Measurements from ENCODE around the gene MRTFB. TPM values are rescaled to one million over a fixed set of nuclear protein-coding genes. Genes with fewer than 3 reads are reported as not detected.
"Not testable (repeated sequence)": the region's sequence is repeated elsewhere in the genome, so short reads cannot be mapped to it uniquely, and the experiment has no call there.

Gene MRTFB
- polyA plus RNA-seq, 3 donors from 2014 or later = 2.1 to 3.6 (median 3.6) TPM

DNA sequence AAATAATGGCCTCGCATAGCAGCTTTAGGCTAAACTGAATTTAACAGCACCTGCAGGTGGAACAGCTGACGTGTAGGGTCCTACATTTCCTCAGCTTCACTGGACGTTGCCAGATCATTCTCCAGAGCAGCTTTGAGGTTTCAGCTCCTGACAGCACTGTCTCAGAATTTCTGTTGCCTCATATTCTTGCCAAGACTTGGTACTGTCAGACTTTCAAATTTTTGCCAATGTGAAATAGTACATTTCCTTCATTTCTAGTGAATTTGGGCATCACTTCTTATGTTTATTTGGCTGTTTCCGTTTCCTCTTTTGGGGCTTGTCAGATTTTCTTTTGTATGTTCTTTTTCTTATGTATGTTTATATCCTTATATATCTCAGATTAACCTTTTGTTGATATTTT is 48.7 kb downstream of the MRTFB start:
- no peaks in the 10 kb centered on the region for H3K9me3 Mint-ChIP-seq
- peaks cover 0 to 4% (median 0%) of the 10 kb centered on the region in 3 donors for H3K27me3 Mint-ChIP-seq (ENCODE audit: low read depth in 3 of 3)
- no peak for DNase-seq
- no peak overlapping the region for H3K4me3 Mint-ChIP-seq
- H3K4me1 Mint-ChIP-seq = no peaks in the 10 kb centered on the region
- H3K27ac Mint-ChIP-seq = no peak overlapping the region
- H3K36me3 Mint-ChIP-seq = peaks cover 0 to 7% (median 0%) of the 10 kb centered on the region in 3 donors

DNA sequence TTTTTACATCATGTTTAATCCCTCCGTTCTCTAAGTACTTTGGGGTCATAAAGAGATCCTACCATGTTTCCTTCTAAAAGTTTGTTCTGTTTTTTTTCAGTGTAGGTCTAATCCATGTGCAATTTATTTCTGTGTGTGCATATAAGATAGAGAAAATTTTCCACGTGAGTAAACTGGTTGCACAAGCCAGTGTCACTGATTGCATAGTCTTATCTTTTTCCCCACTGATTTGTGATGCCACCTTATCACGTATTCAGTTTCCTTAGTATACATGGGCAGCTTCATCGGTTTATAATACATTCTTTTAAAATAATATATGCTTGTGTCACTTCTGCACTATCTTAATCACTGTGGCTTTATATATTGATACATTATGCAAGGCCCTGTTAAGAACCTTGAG is 49.2 kb downstream of the MRTFB start:
- no peak overlapping the region for H3K27ac Mint-ChIP-seq
- no peak overlapping the region for H3K4me3 Mint-ChIP-seq
- no peak for DNase-seq
- H3K36me3 Mint-ChIP-seq = peaks cover 0 to 7% (median 0%) of the 10 kb centered on the region in 3 donors
- H3K4me1 Mint-ChIP-seq = no peaks in the 10 kb centered on the region
- peaks cover 0 to 4% (median 0%) of the 10 kb centered on the region in 3 donors for H3K27me3 Mint-ChIP-seq (ENCODE audit: low read depth in 3 of 3)
- H3K9me3 Mint-ChIP-seq = no peaks in the 10 kb centered on the region

DNA sequence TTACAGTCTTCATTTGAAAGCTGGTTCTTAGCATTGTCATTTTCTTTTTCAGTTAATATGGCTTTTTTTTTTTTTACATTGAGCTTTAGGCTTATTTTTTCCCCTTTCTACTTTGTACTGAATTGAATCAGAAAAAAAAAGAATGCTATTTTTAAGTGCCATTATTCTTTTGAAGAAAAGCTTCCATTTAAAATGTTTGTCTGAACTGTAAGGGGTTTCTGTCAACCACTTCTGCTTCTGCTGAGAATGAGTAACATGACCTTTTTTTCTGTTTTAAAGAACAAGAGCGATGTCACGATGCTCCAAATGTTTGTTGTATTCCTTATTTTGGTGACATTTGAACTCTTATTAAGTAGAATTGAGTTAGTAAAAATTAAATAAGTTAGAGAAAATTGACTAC is 50.0 kb downstream of the MRTFB start:
- H3K4me1 Mint-ChIP-seq = no peaks in the 10 kb centered on the region
- H3K27me3 Mint-ChIP-seq (ENCODE audit: low read depth in 3 of 3) = peaks cover 0 to 3% (median 0%) of the 10 kb centered on the region in 3 donors
- H3K9me3 Mint-ChIP-seq = no peaks in the 10 kb centered on the region
- no peak overlapping the region for H3K4me3 Mint-ChIP-seq
- no peak for DNase-seq
- H3K27ac Mint-ChIP-seq = no peak overlapping the region
- H3K36me3 Mint-ChIP-seq = peaks cover 0 to 1% (median 0%) of the 10 kb centered on the region in 3 donors

- Mint-ChIP-seq H3K27me3 (ENCODE audit: low read depth in 3 of 3) (peaks cover 0 to 3% (median 0%) of the 10 kb centered on the region in 3 donors), H3K4me1 (no peaks in the 10 kb centered on the region), H3K36me3 (no peaks in the 10 kb centered on the region), H3K9me3 (no peaks in the 10 kb centered on the region), H3K27ac (peak overlapping the region in 1 of 6 donors; percentile 71), H3K4me3 (no peak overlapping the region)
- no peak for DNase-seq
Measured at GRCh38 chr16:14121872-14122271, 50.8 kb downstream of the MRTFB start.

- not testable (repeated sequence) for H3K27me3 Mint-ChIP-seq (ENCODE audit: low read depth in 3 of 3); H3K27ac Mint-ChIP-seq; H3K9me3 Mint-ChIP-seq; H3K36me3 Mint-ChIP-seq; H3K4me1 Mint-ChIP-seq; H3K4me3 Mint-ChIP-seq; DNase-seq
Measured at GRCh38 chr16:14122430-14122829, 51.3 kb downstream of the MRTFB start.

DNA sequence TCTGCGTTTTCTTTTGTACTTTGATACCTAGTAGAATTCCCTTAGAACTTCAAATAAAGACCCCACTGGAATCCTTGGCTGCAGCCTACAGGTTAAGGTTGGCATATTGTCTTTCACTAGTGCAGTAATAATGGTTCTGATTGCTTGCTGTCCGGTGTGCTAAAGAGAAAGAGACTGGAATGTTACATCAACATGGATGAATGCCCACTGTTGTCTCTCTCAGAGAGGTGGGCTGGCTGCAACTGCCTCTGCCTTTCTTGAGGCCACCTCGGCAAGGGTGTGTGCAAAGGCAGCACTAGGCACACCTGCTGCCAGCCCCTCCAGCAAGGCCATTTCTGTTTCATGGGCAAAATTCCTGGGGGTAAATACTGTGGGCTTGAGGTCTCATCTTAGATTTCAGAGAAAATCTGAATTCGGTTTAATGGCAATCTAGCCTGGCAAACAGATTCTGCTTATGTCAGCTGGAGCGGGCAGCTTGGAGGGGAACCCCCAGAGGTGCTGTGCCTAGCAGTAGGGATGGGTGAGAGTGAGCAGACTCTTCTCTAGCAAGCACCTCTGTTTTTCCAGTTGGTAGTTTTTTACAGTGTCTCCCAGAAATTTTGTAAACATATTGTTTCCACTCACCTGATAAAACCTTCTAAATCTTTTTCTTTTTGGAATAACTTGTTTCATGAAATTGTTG is 54.0 kb downstream of the MRTFB start:
- H3K36me3 Mint-ChIP-seq = no peaks in the 10 kb centered on the region
- H3K27me3 Mint-ChIP-seq (ENCODE audit: low read depth in 3 of 3) = peaks cover 0 to under 1% (median 0%) of the 10 kb centered on the region in 3 donors
- no peak for DNase-seq
- H3K27ac Mint-ChIP-seq = no peak overlapping the region
- no peaks in the 10 kb centered on the region for H3K4me1 Mint-ChIP-seq
- H3K4me3 Mint-ChIP-seq = no peak overlapping the region
- H3K9me3 Mint-ChIP-seq = peaks cover 0 to 2% (median 0%) of the 10 kb centered on the region in 6 donors

GRCh38 chr16:14125708-14126107 is 54.6 kb downstream of the MRTFB start:
- Mint-ChIP-seq H3K27ac (no peak overlapping the region), H3K36me3 (no peaks in the 10 kb centered on the region), H3K4me3 (no peak overlapping the region), H3K9me3 (peaks cover 0 to 2% (median 0%) of the 10 kb centered on the region in 6 donors), H3K4me1 (no peaks in the 10 kb centered on the region), H3K27me3 (ENCODE audit: low read depth in 3 of 3) (no peaks in the 10 kb centered on the region)
- DNase-seq = no peak

- Mint-ChIP-seq H3K4me3 (no peak overlapping the region), H3K9me3 (peaks cover 0 to 2% (median 0%) of the 10 kb centered on the region in 6 donors), H3K27ac (no peak overlapping the region), H3K27me3 (ENCODE audit: low read depth in 3 of 3) (no peaks in the 10 kb centered on the region), H3K36me3 (no peaks in the 10 kb centered on the region), H3K4me1 (no peaks in the 10 kb centered on the region)
- DNase-seq = no peak
Measured at GRCh38 chr16:14128097-14128496, 57.0 kb downstream of the MRTFB start.

DNA sequence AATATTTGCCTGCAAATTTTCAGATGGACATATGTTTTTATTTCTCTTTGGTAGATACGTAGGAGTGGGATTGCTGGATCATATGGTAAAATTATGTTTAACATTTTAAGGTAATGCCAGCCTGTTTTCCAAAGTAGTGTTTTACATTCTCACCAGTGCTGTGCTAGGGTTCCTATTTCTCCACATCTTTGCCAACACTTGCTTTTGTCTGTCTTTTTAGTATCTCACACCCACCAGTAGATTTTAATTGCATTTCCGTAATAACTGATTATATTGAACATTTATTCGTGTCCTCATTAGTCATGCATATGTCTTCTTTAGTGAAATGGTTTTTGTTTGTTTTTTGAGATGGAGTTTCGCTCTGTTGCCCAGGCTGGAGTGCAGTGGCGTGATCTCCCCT is 58.4 kb downstream of the MRTFB start:
- Mint-ChIP-seq H3K27me3 (ENCODE audit: low read depth in 3 of 3) (no peaks in the 10 kb centered on the region), H3K4me3 (no peak overlapping the region), H3K4me1 (no peaks in the 10 kb centered on the region), H3K27ac (no peak overlapping the region), H3K9me3 (peaks cover 0 to 2% (median 0%) of the 10 kb centered on the region in 6 donors), H3K36me3 (no peaks in the 10 kb centered on the region)
- no peak for DNase-seq

GRCh38 chr16:14131774-14132695 is 60.9 kb downstream of the MRTFB start:
- H3K4me3 Mint-ChIP-seq = no peak overlapping the region
- H3K4me1 Mint-ChIP-seq = no peaks in the 10 kb centered on the region
- peaks cover 0 to 4% (median 4%) of the 10 kb centered on the region in 3 donors for H3K36me3 Mint-ChIP-seq
- no peak for DNase-seq
- H3K9me3 Mint-ChIP-seq = peaks cover 0 to 2% (median 0%) of the 10 kb centered on the region in 6 donors
- H3K27ac Mint-ChIP-seq = no peak overlapping the region
- no peaks in the 10 kb centered on the region for H3K27me3 Mint-ChIP-seq (ENCODE audit: low read depth in 3 of 3)

- H3K27me3 Mint-ChIP-seq (ENCODE audit: low read depth in 3 of 3) = no peaks in the 10 kb centered on the region
- peaks cover 0 to 2% (median 0%) of the 10 kb centered on the region in 6 donors for H3K9me3 Mint-ChIP-seq
- H3K27ac Mint-ChIP-seq = no peak overlapping the region
- H3K4me3 Mint-ChIP-seq = no peak overlapping the region
- no peak for DNase-seq
- peaks cover 0 to 4% (median 4%) of the 10 kb centered on the region in 3 donors for H3K36me3 Mint-ChIP-seq
- no peaks in the 10 kb centered on the region for H3K4me1 Mint-ChIP-seq
Measured at GRCh38 chr16:14132696-14133048, 61.6 kb downstream of the MRTFB start.

DNA sequence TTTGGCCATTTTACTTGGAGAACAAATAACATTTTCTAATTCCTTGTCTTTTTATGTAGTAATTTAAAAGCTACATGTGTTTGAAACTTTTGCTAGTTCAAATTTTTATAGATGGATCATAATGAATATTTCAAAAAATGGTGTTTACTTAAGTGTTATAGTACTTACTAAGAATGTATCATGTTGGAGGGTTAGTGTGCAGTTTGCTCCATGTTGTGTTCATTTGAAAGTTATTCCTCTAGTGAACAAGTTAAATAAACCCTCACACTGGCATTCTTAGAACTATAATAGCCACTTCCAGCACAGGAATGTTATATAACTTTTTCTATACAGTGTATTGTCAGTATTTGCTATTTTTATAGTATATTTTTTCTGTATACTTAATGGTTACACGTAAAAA is 62.8 kb downstream of the MRTFB start:
- no peak overlapping the region for H3K4me3 Mint-ChIP-seq
- no peak for DNase-seq
- H3K9me3 Mint-ChIP-seq = no peaks in the 10 kb centered on the region
- no peak overlapping the region for H3K27ac Mint-ChIP-seq
- no peaks in the 10 kb centered on the region for H3K4me1 Mint-ChIP-seq
- peaks cover 0 to 11% (median 4%) of the 10 kb centered on the region in 3 donors for H3K36me3 Mint-ChIP-seq
- no peaks in the 10 kb centered on the region for H3K27me3 Mint-ChIP-seq (ENCODE audit: low read depth in 3 of 3)

DNA sequence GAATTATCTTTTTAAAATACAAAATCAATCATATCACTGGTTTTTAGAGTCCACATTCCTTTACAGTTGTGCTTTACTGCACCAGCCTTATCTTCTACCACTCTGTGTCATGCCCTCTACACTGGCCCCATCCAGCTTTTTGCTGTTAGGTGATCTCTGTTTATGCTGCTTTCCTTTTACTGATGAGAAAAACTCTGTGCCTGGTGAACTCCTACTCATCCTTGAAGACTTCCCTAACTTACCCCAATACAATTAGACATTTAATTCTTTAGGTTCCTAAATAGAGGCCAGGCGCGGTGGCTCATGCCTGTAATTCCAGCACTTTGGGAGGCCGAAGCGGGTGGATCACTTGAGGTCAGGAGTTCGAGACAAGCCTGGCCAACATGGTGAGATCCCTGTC is 64.6 kb downstream of the MRTFB start:
- H3K9me3 Mint-ChIP-seq = no peaks in the 10 kb centered on the region
- peaks cover 0 to 16% (median 4%) of the 10 kb centered on the region in 3 donors for H3K36me3 Mint-ChIP-seq
- no peaks in the 10 kb centered on the region for H3K4me1 Mint-ChIP-seq
- H3K4me3 Mint-ChIP-seq = no peak overlapping the region
- H3K27ac Mint-ChIP-seq = no peak overlapping the region
- H3K27me3 Mint-ChIP-seq (ENCODE audit: low read depth in 3 of 3) = no peaks in the 10 kb centered on the region
- no peak for DNase-seq

DNA sequence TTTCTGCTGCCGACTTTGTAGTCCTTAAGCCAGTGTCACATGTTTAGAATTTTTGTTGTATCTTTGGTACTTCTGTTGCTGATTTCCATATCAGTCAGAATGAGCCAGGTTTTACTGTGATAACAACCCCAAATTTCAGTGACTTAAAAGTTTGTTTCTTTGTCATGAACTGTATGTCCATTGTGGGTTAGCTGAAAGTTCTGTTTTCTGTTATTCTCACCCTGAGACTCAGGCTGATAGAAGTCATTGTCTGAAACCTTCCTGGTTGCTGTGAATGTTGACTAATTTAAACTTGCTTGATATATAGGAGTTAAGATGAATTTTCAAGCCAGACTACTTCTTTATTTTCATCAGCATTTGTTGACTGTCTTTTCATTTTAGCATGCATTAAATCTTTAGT is 68.8 kb downstream of the MRTFB start:
- Mint-ChIP-seq H3K4me1 (no peaks in the 10 kb centered on the region), H3K9me3 (no peaks in the 10 kb centered on the region), H3K36me3 (peaks cover 0 to 28% (median 4%) of the 10 kb centered on the region in 3 donors), H3K27me3 (ENCODE audit: low read depth in 3 of 3) (no peaks in the 10 kb centered on the region), H3K4me3 (no peak overlapping the region), H3K27ac (no peak overlapping the region)
- DNase-seq = no peak
